ENCODE measurements around the gene HNRNPLL.

GRCh38 chr2:38583994-38584393, 18.7 kb downstream of the HNRNPLL start:
- no peak for TF ChIP-seq CTCF (conservative IDR thresholded peaks at IDR 0.05)
- no peak for TF ChIP-seq ZFX (IDR thresholded peaks at IDR 0.05)
